GM19438 (cell line): ENCODE results near the gene ZNF384.

Experiments used
- ATAC-seq: cut with Tn5 transposase; IDR thresholded peaks from one replicate; pipeline ENCODE4 v1.9.1; 2021; ENCODE audit warnings: low read depth; ENCODE audit not compliant: unreplicated experiment

The ZNF384 gene

DNA sequence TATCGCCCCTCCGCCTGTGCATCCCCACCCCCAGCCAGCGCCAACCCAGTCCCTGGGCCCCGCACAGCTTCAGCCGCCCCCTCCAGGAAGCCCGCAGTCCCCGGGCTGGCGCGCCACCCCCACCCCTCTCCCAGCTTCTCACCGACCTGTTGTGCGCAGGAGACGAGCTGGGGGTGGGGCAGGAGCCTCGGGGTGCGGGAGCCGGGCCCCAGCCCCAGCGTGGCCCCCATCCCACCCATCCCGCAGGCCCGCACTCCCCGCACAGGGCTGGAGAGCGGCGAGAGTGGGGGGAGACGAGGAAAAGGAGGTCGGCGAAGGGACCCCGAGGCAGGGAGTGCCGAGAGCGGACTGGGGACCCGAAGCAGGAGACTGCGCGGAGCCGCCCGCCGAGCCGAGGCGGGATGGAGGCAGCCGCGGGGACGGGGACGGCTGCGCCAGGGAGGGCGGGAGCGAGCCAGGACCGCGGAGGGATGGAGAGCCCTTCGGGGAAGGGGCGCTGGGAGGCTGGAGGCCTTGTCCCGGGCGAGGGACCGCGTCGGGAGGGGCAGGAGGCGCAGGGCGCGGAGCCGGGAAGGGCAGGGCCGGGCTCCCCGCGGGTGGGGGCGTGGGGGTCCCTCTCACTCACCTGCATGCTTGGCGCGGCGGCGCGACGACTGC lies 10.9 kb upstream of the ZNF384 start:
- ATAC-seq = no peak

DNA sequence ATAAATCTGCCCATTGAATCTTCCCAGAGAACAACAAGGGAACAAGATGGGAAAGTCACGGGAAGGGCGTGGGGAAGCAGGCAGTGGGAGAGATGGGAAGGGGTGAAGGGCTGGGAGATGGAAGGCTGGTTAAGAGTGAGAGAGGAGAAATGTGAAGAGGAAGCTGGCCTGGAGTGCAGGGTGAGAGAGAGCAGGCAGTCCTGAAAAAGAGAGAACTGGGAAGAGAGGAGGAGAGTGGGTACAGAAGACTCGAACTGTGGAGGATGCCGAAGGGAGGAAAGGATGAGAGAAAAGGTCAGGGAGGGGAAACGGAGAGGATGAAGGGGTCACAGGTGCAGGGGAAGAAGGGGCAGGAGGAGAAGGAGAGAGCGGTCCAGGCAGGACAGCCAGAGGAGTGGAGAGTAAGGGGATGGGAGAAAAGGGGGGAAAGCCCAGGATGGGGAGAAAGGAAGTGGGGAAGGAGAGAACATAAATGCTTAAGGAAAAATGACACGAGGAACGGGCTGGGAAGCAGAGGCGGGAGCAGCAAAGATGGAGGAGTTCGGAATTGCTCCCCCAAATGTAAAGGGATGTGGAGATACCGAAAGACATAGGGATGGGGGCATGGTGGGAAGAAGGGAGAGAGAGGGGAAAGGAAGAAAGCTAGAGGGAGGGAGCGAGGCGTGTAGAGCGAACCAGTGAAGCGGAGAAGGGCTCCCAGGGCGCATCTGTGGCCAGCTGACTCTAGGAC lies 10.2 kb upstream of the ZNF384 start:
- no peak for ATAC-seq

DNA sequence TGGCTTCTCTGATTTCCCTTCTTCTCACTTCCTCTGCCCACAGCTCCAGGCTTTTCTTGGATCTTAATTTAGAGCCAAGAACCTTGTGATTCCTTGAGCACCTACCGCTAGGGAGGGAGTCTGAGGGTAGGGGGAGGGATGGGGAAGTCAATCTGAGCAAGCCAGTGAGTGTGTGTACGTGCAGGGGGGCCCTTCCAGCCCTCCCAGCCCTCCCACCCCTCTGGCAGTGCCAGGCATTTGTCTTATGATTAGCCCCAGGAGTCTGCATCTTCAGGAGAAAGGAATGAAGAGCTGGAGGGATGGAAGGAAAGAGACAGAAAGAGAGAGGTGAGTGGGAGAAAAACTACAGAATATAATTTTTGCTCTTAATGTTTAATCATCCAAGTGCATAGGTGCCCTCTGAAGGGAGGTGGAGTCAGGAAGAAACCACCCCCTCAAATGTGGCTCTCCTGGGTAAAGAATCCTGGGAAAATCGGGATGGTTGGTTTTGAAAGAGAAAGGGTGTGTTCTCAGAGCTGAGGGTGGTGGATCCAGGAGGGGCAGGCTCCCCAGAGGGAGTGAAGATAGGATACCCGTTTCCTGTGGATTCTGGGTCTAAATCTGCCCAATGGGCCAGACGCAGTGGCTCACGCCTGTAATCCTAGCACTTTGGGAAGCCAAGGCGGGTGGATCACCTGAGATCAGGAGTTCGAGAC lies 9.3 kb upstream of the ZNF384 start:
- ATAC-seq = no peak

DNA sequence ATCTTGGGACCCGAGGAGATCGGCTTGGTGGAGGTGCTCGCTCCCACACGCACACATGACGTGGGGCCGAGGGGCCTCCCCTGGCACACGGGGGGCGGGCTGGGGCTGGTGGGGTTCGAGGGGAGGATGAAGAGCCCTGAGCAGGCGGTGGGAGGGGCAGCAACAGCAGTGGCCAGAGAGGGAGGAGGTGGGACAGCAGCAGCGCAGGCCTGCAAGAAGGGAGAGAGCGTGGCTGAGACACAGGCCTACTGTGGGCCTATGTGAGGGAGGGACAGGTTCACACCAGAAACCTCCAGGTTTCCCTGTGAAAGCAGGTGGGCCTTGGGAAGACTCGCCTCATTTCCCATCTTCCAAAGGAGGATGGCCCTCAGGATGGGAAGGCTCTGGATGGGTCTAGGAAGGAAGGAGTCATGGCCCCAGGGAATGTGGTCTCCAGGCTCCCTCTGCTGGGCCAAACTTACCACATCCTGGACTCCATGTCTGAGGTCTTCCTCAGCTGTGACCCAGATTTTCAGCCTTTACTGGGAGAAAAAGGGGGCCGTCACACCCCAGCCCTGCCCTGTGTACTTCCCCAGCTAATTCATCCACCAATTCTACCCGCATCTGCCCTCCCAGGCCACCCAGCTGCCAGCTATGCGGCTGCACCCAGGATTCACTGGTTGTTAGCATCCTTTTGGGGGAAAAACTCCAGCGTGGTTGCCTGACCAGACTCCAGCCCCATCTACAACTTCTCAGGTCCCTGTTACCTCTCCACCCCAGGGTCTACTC lies 8.6 kb upstream of the ZNF384 start:
- no peak for ATAC-seq

DNA sequence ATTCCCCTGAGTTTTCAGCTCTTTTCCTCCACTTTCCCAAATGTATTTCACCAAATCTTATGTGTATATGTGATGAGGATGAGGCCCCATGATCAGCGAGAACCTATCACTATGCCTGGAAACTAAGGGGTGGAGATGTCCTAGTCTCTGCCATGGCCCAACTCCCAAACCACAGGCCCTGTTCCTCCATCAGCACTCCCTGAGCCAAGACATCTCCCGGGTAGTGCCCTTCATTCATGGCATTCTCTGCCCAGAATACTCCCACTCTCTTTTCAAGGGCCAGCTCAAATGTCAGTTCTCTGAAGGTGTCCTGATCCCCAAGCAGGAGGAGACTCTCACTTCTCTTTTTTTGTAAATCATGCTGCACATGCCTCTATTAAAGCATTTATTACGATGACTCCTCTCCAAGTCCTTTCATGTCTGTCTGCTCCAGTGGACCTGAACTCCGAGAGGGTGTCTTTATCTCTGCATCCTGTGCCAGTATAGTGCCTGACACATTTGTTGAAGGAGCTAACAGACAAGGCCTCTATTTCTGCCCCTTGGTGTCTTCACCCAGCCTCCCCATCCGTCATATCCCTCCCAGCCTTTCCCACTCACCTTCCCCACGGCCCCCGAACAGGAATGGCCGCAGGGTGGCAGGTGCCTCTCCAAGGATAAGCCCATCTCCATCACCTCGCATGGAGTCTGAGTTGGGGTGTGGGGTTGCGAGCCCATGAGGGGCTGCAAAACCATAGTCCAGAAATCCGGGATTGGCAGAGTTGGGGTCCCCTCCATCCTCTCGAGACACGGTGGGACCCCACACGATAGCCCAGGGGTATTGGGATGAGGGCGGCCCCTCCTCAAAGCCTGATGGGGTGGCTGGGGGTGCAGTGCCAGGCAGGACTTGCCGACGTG lies 7.8 kb upstream of the ZNF384 start:
- ATAC-seq = no peak

DNA sequence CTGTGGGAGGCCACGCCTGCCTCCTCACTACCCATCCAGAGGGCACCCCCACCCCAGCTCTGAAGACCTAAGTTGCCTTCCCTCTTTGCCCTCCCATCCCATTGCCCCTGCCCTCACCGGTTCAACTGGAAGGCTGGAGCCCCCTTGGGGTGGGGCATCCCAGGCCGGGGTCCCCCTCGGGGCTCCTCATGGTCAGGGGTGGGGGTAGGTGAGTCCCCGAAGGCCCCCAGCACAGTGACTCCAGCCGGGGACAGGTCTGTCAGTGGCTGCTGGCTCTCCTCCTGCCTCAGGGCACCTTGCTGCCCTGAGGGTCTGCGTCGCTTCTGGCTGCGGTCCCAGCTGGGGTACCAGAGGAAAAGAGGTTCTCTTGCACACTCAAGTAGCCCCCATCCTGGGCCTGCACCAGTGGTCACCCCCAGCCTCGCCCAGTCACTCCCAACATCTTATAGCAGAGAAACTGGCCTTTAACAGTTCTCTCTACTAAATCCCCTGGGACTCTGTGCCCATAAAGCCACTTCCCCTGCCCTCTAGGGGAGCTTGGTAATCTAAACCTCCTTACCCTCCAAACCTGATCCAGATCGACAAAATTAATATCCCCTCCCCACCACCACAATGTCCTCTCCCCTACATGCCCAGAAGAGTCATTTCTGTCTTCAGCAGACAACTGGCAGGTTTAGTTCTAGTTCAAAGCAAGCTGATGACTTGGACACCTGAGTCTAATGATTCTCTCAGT lies 6.3 kb upstream of the ZNF384 start:
- no peak for ATAC-seq

DNA sequence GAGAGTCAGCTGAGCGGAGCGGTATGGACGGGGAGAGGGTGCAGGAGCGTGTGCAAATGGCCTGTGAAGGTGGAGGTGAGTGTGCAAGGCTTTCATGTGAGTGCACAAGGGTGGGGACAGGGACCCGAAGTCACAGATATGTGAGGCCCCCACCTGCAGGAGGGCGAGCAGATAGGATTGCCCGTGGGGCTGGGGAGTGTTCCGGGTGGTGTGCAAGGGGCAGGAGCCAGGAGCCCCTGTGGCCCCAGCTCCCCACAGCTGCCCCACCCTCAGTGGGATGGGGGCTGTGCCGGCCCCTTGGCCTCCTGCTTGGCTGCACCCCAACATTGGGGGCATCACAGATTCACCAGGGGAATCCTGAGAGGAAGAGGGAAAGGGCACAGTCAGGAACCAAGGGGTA lies 5.5 kb upstream of the ZNF384 start:
- ATAC-seq = no peak

DNA sequence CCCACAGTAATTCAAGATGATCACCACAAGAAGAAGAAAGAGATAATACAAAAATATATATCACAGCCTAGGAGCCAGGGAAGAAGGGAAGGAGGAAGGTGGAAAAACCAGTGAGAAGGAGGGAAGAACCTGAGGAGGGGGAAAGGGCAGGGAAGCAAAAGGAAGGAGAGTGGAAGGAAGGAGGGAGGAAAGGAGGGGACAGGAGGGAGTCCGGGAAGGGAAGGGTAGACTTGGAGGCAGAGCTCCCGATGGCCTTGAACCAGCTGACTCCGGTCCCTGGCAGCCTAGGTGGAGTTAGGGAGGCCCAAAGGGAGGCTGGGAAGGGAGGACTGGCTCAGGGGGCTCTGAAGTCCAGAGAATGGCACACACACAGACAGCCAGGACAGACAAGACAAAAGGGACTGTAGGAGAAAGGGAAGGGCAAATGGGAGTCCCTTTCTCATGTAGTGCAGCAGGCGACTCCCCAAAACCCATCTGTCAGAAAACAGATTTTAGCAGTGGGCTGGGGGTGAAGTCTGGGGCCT lies 4.7 kb upstream of the ZNF384 start:
- no peak for ATAC-seq

DNA sequence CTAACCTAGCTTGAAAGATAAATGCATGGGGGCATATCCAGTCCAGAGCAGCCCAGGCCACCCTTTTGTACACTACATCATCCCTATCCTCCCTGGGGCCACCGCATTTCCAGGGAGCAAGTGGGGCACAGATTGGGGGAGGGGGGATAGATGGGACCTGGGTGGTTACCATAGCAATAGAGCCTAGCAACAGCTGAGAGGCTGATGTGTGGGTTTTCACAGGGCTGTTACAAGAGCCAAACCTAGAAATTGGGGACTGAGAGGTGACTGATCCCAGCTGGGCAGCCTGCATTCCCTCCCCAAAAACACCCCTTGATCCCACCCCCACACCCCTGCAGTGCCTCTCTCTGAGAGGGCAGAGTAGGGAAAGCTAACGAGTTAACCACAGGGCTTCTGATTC lies 3.7 kb upstream of the ZNF384 start:
- ATAC-seq = no peak

DNA sequence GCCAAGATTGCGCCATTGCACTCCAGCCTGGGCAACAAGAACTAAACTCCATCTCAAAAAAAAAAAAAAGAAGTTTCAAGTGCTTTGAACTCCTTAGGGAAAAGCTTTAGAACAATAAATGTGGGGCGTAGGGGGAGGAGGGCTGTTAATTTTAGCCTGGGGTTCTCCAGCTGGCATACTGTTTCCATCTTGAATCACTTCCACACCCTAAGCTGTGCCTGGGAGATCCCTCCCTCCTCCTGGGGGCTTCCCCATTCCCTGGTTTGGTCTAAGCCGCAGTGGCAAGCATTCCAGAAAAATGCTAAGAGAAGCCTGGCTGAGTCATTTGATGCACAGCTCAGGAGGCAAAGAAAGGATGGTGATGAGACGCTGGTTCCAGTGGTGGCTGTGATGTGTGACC lies 2.3 kb upstream of the ZNF384 start:
- no peak for ATAC-seq

DNA sequence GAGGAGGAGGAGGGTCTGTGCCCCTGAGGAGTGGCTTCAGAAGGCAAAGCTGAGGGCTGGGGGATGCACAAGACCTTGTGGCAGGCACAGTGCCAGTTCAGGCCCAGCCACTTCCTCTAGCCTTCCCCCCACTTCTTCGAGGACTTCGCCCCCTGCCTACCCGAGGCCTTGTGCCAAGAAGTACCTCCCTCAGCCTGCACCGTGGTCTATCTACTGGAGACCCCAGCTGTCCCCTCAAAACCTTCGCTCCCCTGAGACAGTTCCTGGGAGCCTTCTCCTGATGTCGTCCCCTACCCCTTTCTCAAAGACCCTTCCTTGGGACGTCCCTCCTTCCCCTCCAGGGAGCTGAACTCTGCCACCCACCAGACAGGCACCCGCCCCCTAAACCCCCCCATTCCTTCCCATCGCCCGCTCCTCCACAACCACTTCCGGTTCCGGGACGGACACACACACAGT lies 604 bp downstream of the ZNF384 start:
- no peak for ATAC-seq

DNA sequence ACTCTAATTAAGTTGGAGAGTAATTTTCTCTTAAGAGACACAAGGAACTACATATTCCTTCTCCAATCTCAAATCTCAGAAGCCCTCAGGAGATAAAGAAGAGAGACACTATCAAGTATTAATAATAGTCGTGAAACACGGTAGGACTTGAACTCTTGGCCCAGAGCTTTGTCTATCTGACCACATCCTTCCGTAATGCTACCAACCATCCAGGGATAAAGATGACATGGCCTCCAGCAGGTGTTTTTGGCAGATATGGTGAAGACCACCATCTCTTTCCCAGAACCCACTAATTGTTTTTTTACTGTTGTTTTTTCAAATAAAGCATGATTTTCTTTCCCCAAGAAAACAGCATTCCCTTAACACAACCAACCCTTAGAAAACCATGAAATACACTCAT lies 3.4 kb downstream of the ZNF384 start:
- ATAC-seq = no peak

DNA sequence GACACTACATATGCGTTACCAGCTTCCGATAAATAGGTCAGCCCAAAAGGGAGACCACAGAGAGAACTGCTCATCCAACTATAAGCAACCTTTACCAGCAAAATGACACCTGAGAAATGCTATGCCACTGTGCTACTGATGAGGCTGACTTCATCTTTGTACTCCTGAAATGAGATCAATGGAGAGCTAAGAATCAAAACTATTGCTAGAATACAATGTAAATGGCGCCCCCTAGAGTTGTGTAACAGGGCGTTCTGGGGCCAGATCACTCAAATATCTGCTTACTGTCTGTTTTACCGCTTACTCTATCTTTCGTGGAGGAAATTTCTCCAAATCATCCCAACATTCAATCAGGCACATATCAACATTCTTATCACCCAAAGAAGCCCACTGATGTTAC lies 4.6 kb downstream of the ZNF384 start:
- ATAC-seq = no peak

DNA sequence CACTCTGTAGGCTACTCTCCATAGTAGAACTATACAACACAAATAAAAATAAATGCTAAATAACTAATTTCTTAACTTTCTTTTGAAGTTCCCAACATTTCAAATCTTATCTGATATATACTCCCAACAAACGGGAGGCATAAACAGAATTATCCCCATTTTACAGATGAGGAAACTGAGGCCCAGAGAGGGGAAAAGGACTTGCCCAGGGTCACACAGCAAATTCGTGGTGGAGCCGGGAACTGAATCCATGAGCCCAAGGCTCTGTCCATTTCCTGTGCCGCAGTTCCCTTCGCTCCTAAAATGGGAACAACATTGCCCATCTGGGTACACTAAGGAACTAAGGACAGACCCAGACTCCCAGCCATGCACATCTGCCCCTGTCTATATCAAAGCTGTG lies 12.2 kb downstream of the ZNF384 start:
- no peak for ATAC-seq

DNA sequence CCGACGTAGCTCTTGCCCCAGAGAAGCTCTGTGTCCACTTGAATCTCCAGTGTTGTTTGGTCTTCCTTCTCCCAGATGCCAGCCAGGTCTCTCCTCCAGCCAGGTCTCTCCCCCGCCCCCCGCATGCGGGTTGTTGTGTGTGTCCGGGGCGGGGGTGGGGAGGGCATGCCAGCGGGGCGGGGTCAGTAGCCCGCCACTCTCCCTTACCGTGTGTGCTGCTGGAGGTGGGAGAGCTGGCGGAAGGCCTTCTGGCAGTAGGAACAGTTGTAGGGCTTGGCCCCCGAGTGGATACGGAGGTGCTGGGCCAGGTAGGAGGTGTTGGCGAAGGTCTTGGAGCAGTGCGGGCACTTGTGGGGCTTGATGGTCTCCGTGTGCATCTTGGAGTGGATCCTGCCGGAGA lies 17.0 kb downstream of the ZNF384 start:
- ATAC-seq = no peak

DNA sequence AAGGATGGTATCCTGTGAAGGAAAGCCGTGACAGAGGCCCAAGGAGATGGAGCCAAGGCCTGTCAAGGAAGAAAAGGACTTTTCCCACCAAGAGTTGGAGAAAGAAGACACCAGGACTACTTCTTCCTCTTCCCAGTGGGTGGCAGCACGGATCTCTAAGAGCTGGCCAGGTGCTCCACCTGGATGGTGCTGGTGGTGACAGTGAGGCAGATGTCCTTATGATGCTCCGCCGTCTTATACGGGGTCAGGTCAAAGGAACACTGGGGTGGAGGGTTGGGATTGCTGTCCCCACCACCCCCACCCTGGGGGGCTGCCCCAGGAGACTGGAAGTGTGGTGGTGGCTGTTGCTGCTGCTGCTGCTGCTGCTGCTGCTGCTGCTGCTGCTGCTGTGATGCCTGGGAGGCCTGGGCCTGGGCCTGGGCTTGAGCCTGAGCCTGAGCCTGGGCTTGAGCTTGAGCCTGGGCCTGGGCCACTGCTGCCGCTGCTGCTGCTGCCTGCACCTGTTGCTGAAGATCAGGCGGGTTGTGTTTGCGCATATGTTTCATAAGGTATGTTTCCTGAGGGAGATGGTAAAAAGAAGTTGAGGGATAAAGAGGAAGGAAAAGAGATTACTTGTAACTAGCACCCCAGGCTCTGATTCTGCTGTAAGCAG lies 21.5 kb downstream of the ZNF384 start:
- ATAC-seq = no peak

DNA sequence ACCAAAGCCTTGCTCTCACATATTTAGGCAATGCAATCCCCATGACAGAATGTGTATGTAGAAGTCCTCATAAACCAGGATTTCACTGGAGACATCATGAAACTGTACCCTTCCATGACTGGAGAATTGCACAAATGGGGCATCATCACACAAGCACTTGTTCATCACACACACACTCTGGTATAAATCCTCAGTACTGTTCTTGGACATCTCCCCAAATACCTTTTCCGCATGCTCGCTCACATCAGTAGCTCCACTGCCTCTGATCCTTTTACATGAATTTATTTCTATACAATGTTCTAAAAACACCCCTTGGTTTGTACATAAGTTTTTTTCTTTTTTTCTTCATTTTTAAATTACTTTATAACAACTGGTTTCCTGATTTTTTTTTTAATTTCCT lies 23.0 kb downstream of the ZNF384 start:
- no peak for ATAC-seq

DNA sequence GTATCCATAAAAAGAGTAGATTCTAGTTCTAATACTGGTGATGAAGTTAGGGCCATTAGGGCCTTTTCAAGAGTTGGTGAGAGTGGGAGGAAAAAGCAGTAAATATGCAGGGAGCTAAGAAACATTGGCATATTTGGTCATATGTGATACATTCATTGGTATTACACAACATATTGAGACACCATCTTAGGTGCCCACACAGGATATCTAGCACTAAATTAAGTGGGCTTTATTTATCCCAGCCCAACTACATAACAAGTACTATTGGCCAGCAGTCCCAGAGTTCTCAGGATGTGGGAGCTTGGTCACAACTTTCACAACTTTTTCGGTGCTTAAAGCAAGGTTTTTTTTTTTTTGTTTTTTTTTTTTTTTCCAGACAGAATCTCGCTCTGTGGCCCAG lies 24.3 kb downstream of the ZNF384 start:
- no peak for ATAC-seq
